ENCODE data around the gene CFAP100. TPM values are rescaled to one million over a fixed set of nuclear protein-coding genes. Genes with fewer than 3 reads are reported as not detected.

CFAP100 gene
- total RNA-seq, 1 experiment from 2014 or later, result not detected

DNA sequence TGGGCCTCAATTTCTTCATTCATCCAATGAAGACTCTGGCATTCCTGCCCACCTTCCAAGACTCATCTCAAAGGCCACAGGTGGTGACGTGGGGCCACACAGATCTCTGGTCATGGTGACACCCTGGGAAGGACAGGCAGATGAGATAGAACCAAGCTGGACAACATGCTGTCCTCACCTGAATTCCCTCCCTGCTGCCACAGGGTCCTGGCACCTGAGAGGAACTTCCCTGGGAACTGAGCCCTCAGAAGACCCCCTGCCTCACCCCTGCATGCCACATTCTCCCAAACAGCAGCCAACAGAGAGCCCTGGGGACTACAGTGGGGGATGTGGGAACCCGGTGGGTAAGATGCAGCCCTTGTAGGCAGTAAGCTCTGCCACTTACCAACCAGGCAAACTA lies 48.2 kb upstream of the CFAP100 start:
- H3F3A ChIP-seq (ENCODE audit: insufficient read depth, low read depth), result no peaks in the 10 kb centered on the region
- no peak overlapping the region for H2AFZ ChIP-seq
- CTCF ChIA-PET, result no interaction called here
- no peaks in the 10 kb centered on the region for H3K9me3 ChIP-seq (ENCODE audit: insufficient read depth, low read depth)
- no peak for DNase-seq
- intact Hi-C loops (cut with micrococcal nuclease; ENCODE audit: unreplicated experiment), result no loop called here
- H3K36me3 ChIP-seq (ENCODE audit: low read depth), result no peaks in the 10 kb centered on the region
- no peaks in the 10 kb centered on the region for H3K79me2 ChIP-seq (ENCODE audit: low read depth)
- H3K27me3 ChIP-seq (ENCODE audit: insufficient read depth, low read depth), result no peaks in the 10 kb centered on the region
- BruUV-seq (replicated peaks), result no TSS peak
- H3K9me2 ChIP-seq (ENCODE audit: insufficient read depth), result no peaks in the 10 kb centered on the region
- H3K4me1 ChIP-seq (replicated peaks; ENCODE audit: insufficient read depth), result no peaks in the 10 kb centered on the region
- TF ChIP-seq EZH2 (IDR thresholded peaks at IDR 0.05; ENCODE audit: low read depth), result no peak
- TF ChIP-seq, protein P1, sequence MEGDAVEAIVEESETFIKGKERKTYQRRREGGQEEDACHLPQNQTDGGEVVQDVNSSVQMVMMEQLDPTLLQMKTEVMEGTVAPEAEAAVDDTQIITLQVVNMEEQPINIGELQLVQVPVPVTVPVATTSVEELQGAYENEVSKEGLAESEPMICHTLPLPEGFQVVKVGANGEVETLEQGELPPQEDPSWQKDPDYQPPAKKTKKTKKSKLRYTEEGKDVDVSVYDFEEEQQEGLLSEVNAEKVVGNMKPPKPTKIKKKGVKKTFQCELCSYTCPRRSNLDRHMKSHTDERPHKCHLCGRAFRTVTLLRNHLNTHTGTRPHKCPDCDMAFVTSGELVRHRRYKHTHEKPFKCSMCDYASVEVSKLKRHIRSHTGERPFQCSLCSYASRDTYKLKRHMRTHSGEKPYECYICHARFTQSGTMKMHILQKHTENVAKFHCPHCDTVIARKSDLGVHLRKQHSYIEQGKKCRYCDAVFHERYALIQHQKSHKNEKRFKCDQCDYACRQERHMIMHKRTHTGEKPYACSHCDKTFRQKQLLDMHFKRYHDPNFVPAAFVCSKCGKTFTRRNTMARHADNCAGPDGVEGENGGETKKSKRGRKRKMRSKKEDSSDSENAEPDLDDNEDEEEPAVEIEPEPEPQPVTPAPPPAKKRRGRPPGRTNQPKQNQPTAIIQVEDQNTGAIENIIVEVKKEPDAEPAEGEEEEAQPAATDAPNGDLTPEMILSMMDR (conservative IDR thresholded peaks at IDR 0.05), result no peak
- H3K27ac ChIP-seq, result no peak overlapping the region
- H4K20me1 ChIP-seq (ENCODE audit: insufficient read depth), result no peaks in the 10 kb centered on the region
- H3K4me3 ChIP-seq, result no peak overlapping the region
- H3K4me2 ChIP-seq, result no peak overlapping the region
- POLR2A ChIA-PET (ENCODE audit: unreplicated experiment), result no interaction called here

DNA sequence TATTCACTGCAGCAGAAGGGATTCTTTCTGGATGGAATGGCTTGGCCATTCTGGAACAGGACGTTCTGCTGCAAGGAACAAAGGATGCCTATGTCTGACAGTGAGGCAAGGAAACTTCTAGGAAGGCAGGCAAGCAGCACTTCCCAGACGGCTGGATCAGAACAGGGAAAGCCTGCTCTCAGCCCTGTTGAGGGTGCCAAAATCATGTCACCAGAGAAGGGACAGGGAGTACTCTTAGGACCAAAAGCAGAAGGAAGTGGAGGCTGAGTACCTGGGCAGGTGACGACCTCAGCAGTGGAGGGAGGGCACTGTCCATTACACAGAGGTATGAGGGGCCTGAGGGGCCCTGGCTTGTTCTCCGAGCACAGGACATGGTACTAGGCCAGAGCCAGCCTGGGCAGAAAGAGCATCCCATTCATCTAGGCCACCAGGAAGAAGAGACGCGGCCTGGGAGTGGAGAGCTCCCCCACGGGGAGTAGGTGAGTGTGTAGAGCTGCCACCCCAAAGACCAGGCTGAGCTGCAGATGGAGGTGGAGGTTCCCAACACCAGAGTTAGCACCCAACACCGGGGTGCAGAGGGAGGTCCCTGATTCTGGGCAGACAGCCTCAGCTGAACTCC lies 47.1 kb upstream of the CFAP100 start:
- Histone ChIP-seq H3K27me3 (ENCODE audit: insufficient read depth, low read depth) (no peaks in the 10 kb centered on the region), H3K4me1 (replicated peaks; ENCODE audit: insufficient read depth) (no peaks in the 10 kb centered on the region), H4K20me1 (ENCODE audit: insufficient read depth) (no peaks in the 10 kb centered on the region), H3K27ac (no peak overlapping the region), H3F3A (ENCODE audit: insufficient read depth, low read depth) (no peaks in the 10 kb centered on the region), H2AFZ (no peak overlapping the region), H3K79me2 (ENCODE audit: low read depth) (no peaks in the 10 kb centered on the region), H3K4me2 (no peak overlapping the region), H3K9me2 (ENCODE audit: insufficient read depth) (no peaks in the 10 kb centered on the region), H3K4me3 (no peak overlapping the region), H3K36me3 (ENCODE audit: low read depth) (no peaks in the 10 kb centered on the region), H3K9me3 (ENCODE audit: insufficient read depth, low read depth) (no peaks in the 10 kb centered on the region)
- no peak for TF ChIP-seq EZH2 (IDR thresholded peaks at IDR 0.05; ENCODE audit: low read depth)
- TF ChIP-seq, protein P1 (conservative IDR thresholded peaks at IDR 0.05), result no peak
- ChIA-PET POLR2A (ENCODE audit: unreplicated experiment) (interaction anchor here (0.6 kb wide), 1 partner anchor 1352 kb away, joined by 4 read pairs; no protein-coding TSS in a partner anchor), CTCF (no interaction called here)
- intact Hi-C loops (cut with micrococcal nuclease; ENCODE audit: unreplicated experiment), result no loop called here
- DNase-seq, result no peak
- no TSS peak for BruUV-seq (replicated peaks)

DNA sequence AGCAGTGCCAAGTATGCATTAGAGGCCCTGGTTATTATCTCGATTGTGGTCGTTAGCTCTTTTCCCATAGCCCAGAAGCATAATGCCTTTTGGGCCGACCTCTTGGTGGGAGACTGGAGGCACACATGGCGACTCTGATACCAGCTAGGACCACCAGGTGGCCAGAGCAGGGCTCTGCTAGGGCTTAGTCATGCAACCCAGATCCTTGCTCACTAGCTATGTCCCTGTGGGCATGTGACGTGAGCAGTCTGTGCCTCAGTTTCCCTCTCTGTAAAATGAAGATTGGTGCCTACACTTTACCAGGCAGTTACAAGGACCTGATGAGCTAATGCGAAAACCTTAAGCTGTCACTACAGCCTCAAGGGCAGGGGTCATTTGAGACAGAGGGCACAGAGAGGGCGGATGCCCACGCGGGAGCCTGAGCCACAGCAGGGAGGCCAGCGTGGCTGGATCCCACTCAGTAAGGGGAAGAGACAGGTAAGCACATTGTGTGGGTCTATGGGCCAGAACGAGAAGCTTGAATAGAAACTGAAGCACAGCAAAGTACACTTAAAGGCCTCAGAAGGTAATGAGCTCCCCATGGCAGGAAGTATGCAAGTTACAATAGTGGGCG lies 46.3 kb upstream of the CFAP100 start:
- H3K27ac ChIP-seq, result no peak overlapping the region
- no peak overlapping the region for H3K4me2 ChIP-seq
- intact Hi-C loops (cut with micrococcal nuclease; ENCODE audit: unreplicated experiment), result no loop called here
- no TSS peak for BruUV-seq (replicated peaks)
- H3K4me3 ChIP-seq, result no peak overlapping the region
- no peaks in the 10 kb centered on the region for H3K9me2 ChIP-seq (ENCODE audit: insufficient read depth)
- no peaks in the 10 kb centered on the region for H3K79me2 ChIP-seq (ENCODE audit: low read depth)
- H4K20me1 ChIP-seq (ENCODE audit: insufficient read depth), result no peaks in the 10 kb centered on the region
- H2AFZ ChIP-seq, result no peak overlapping the region
- POLR2A ChIA-PET (ENCODE audit: unreplicated experiment), result interaction anchor here (0.6 kb wide), 1 partner anchor 1353 kb away, joined by 4 read pairs; no protein-coding TSS in a partner anchor
- DNase-seq, result no peak
- H3K36me3 ChIP-seq (ENCODE audit: low read depth), result no peaks in the 10 kb centered on the region
- no peak for TF ChIP-seq EZH2 (IDR thresholded peaks at IDR 0.05; ENCODE audit: low read depth)
- TF ChIP-seq, protein P1 (conservative IDR thresholded peaks at IDR 0.05), result no peak
- no peaks in the 10 kb centered on the region for H3F3A ChIP-seq (ENCODE audit: insufficient read depth, low read depth)
- H3K27me3 ChIP-seq (ENCODE audit: insufficient read depth, low read depth), result no peaks in the 10 kb centered on the region
- no peaks in the 10 kb centered on the region for H3K9me3 ChIP-seq (ENCODE audit: insufficient read depth, low read depth)
- H3K4me1 ChIP-seq (replicated peaks; ENCODE audit: insufficient read depth), result no peaks in the 10 kb centered on the region
- CTCF ChIA-PET, result no interaction called here

All from PC-9 (cell line).